Esophagus (tissue), 2 donors: ENCODE measurements around the gene FOXD4L3. TPM values are rescaled to one million over a fixed set of nuclear protein-coding genes. Genes with fewer than 3 reads are reported as not detected.
"Not testable (repeated sequence)": the region's sequence is repeated elsewhere in the genome, so short reads cannot be mapped to it uniquely, and the experiment has no call there.

Source experiments
- H3K27ac ChIP-seq, 2 donors: one replicate each; pipeline ENCODE4 v1.5.1; 2013; ENCODE audit warnings: low read depth in 2 of 2, mild to moderate bottlenecking in 2 of 2, inconsistent platforms in 1 of 2, low read length in 1 of 2, moderate library complexity in 1 of 2
- H3K27me3 ChIP-seq, 2 donors: one replicate each; pipeline ENCODE4 v1.6.1; 2013; ENCODE audit warnings: low read length in 2 of 2, control low read depth in 1 of 2, mild to moderate bottlenecking in 1 of 2; ENCODE audit not compliant: insufficient read depth in 2 of 2, control insufficient read depth in 1 of 2
- H3K36me3 ChIP-seq, 2 donors: one replicate each; pipeline ENCODE4 v1.6.1; 2013; ENCODE audit warnings: low read length in 1 of 2; ENCODE audit not compliant: control insufficient read depth in 2 of 2, insufficient read depth in 2 of 2
- H3K4me1 ChIP-seq, 2 donors: one replicate each; pipeline ENCODE4 v1.6.1; 2013; ENCODE audit warnings: low read length in 1 of 2; ENCODE audit not compliant: control insufficient read depth in 2 of 2, insufficient read depth in 2 of 2
- H3K4me3 ChIP-seq, 2 donors: one replicate each; pipeline ENCODE4 v1.5.1; 2013; ENCODE audit warnings: low read length in 2 of 2, mild to moderate bottlenecking in 2 of 2, low read depth in 1 of 2, moderate library complexity in 1 of 2
- H3K9me3 ChIP-seq, 2 donors: one replicate each; pipeline ENCODE4 v1.6.1; 2013; ENCODE audit warnings: mild to moderate bottlenecking in 2 of 2, low read depth in 1 of 2, low read length in 1 of 2, moderate library complexity in 1 of 2; ENCODE audit not compliant: control insufficient read depth in 2 of 2, insufficient read depth in 1 of 2
- whole genome bisulfite sequencing, 2 donors: extraction: QIAGEN DNeasy Blood & Tissue Kit; methylation state at CpG; one replicate each; pipeline ENCODE4 v1.1.7; 2013; 5-methylcytosine and 5-hydroxymethylcytosine counted together
- polyA plus RNA-seq, 2 donors: library from polyadenylated mRNA; stranded (reverse); fragments of 200-250 nt; gene quantifications; one replicate each; pipeline ENCODE4 v1.2.3, GENCODE V29; 2013
- donor health status: healthy with polysubstance abuse.
- donor health status: Bipolar disorder and iron deficiency.

The FOXD4L3 gene
- polyA plus RNA-seq, 2 donors = 0.10 TPM; not detected in 1

GRCh38 chr9:68342265-68343025, 39.8 kb downstream of the FOXD4L3 start:
- H3K4me1 ChIP-seq, H3K9me3 ChIP-seq, H3K4me3 ChIP-seq, H3K27me3 ChIP-seq, H3K36me3 ChIP-seq, H3K27ac ChIP-seq: not testable (repeated sequence)
- WGBS, 2 donors = 16 to 18% methylated on average over 3 to 4 of the region's 10 CpGs

GRCh38 chr9:68343242-68343641, 40.6 kb downstream of the FOXD4L3 start:
- not testable (repeated sequence) for H3K36me3 ChIP-seq, H3K4me3 ChIP-seq, H3K9me3 ChIP-seq, H3K27ac ChIP-seq, H3K4me1 ChIP-seq, H3K27me3 ChIP-seq
- 60 to 68% methylated on average over 3 of the region's 4 CpGs for WGBS, 2 donors

GRCh38 chr9:68343992-68344391, 41.3 kb downstream of the FOXD4L3 start:
- H3K27me3 ChIP-seq, H3K27ac ChIP-seq, H3K4me1 ChIP-seq, H3K36me3 ChIP-seq, H3K9me3 ChIP-seq, H3K4me3 ChIP-seq: not testable (repeated sequence)
- WGBS, 2 donors = 40 to 51% methylated on average over 3 of the region's 4 CpGs

- not testable (repeated sequence) for H3K27me3 ChIP-seq, H3K4me3 ChIP-seq, H3K9me3 ChIP-seq, H3K36me3 ChIP-seq, H3K4me1 ChIP-seq, H3K27ac ChIP-seq
- 74 to 84% methylated on average over 4 of the region's 4 CpGs for WGBS, 2 donors
Observed at GRCh38 chr9:68351689-68352088, 49.0 kb downstream of the FOXD4L3 start.

Other genes with a start within 250 kb of the FOXD4L3 start
- 10 to 100 TPM; 15.3 to 17.1 TPM for gene ZNG1C, start 60.9 kb upstream of the FOXD4L3 start, polyA plus RNA-seq
- 10 to 100 TPM in 1 of 2 donors, 1 to 10 TPM in 1; 5.3 to 36.2 TPM for gene PGM5, start 53.7 kb downstream of the FOXD4L3 start, polyA plus RNA-seq
- under 1 TPM in 1 of 2 donors, not detected in 1; 0.06 TPM for gene TMEM252, start 238.0 kb downstream of the FOXD4L3 start, polyA plus RNA-seq